ENCODE measurements around the gene SRSF5. TPM values are rescaled to one million over a fixed set of nuclear protein-coding genes. Genes with fewer than 3 reads are reported as not detected.
"Not testable (repeated sequence)": the region's sequence is repeated elsewhere in the genome, so short reads cannot be mapped to it uniquely, and the experiment has no call there.

SRSF5 gene
- 72.9 and 81.0 TPM in 2 replicates for total RNA-seq (2014; rRNA removed; shearing (Covaris generic))

DNA sequence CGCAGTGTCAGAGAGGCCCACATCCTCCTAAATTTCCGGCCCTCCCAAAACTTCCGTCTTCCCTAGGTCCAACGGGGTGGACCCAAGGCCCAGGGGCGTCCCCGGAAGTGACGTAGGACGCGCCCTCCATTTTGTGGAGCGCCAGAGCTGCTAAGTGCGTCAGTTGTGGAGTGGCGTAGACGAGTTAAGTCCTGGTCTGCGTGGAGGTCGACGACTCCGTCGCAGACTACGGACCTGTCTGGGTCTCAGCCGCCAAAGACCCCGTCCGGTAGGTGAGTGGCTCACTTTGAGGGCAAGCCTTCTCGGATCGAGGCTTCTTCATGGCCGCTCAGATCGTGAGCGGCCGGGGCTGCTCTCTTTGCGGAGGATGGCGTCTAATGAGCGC lies at the start of gene SRSF5:
TSS of gene SRSF5 (plus strand) at position 159 of the 385 bp plus-strand sequence. CDS start 1,015 bp downstream, outside the sequence.
- in situ Hi-C loops (cut with HindIII; ENCODE audit: low sequenced_read_pairs) = no loop called here

DNA sequence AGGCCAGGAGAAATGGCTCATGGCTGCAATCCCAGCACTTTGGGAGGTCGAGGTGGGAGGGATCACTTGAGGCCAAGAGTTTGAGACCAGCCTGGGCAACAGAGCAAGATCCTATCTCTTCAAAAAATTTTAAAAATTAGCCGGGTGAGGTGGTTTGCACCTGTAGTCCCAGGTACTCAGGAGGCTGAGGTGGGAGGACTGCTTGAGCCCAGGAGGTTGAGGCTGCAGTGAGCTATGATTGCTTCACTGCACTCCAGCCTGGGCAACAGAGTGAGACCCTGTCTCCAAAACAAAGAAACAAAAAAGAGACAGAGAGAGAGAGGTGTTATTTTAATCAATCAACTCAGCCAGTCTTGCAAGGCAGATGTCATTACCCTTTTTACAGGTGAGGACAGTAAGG lies 48.3 kb upstream of the SRSF5 start:
- in situ Hi-C loops (cut with HindIII; ENCODE audit: low sequenced_read_pairs); DNase-seq (ENCODE audit: low spot score): not testable (repeated sequence)

More for the DNA sequence above, at the start of gene SRSF5:
- peak; percentile 98 for DNase-seq (ENCODE audit: low spot score)

DNA sequence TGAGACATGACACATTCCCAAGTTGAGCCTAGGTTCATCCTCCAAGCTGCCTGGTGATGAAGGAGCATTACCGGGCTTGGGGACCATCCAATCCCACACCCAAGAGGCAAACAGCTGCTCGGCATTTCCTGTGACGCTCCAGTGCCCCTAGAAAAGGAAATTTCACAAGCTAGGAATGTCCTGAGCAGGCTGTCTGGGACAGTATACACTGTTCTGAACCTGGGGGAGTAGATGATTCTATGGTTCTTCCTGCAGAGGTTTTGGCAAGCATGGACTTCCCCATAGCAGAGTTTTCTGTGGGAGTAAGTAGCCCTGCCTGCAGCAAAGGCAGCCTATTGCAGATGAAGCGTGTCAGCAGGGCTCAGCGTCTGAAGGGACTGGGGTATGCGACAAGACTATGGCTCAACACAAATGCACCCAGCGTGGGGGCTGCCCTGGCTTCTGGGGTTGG lies 47.4 kb upstream of the SRSF5 start:
- peak; percentile 16 for DNase-seq (ENCODE audit: low spot score)
- in situ Hi-C loops (cut with HindIII; ENCODE audit: low sequenced_read_pairs) = no loop called here

DNA sequence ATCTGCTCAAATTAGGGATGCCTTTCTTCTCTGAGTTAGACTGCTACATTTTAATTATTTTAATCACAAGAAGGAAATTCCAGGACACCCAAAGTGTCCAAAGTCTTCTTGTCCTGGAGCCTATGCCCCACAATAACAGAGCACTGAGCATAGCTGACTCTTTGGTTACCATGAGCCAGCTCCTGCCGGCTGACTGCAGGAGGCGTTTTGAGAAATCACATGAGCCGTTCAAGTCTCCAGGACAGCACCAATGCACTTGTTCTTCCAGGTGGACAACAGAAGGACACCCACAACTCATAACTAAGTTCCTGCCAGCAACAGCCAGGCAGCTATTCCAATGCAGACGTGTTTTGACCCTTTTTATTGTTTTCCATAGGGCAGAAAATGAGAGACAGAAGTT lies 46.0 kb upstream of the SRSF5 start:
- in situ Hi-C loops (cut with HindIII; ENCODE audit: low sequenced_read_pairs) = no loop called here
- DNase-seq (ENCODE audit: low spot score) = peak; percentile 78

DNA sequence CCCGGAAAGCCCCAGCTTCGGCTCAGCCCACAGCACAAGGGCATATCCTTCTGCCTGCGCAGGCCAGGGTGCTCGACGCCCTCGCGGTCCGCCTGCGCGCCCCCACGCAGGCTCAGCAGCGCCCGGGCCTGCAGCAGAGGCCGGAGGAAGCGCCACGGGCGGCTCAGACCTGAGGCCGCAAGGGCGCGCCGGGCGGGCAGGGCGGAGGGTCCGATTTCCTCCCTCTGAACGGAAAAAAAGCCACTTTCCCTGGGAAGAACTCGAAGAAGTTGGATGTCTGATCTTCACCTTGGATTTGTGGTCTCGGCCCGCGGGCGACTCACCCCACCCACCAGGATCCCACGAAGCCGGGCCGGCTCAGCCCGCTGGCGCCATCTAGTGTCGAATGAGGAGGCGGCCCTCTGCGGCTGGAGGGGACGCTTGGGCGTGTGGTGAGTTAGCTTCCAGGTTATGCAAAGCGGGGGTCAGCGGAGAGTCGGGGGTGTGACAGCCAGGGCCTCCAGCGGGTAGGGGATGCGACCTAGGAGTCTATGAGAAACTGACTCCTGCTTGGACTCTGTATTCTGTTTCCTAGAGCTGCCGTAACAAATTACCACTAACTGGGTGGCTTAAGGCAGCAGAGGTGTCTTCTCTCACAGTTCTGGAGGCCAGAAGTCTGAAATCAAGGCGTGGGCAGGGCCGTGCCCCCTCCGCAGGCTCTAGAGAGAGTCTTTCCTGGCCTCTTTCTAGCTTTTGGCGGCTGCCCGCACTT lies 40.0 kb upstream of the SRSF5 start:
- in situ Hi-C loops (cut with HindIII; ENCODE audit: low sequenced_read_pairs) = no loop called here
- peak; percentile 84 for DNase-seq (ENCODE audit: low spot score)

DNA sequence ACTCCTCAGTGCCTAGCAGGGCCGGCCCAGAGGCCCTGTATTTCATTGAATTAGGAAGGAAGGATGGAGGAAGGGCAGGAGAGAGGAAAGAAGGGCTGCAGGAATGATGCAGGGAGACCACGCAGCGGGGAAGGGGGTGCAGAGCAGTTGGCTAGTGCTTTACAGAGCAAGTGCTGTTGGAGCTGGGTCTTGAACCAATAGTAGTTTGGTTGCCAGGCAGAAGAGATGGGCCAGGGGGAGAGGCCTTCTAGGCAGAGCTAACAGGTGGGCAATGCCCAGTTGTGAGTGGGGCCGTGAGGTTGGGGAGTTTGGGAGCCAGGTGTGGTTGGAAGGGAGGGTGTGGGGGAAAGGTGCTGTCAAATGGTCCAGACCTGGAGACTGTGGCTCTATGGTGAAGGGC lies 39.1 kb upstream of the SRSF5 start:
- DNase-seq (ENCODE audit: low spot score) = no peak
- in situ Hi-C loops (cut with HindIII; ENCODE audit: low sequenced_read_pairs) = no loop called here

DNA sequence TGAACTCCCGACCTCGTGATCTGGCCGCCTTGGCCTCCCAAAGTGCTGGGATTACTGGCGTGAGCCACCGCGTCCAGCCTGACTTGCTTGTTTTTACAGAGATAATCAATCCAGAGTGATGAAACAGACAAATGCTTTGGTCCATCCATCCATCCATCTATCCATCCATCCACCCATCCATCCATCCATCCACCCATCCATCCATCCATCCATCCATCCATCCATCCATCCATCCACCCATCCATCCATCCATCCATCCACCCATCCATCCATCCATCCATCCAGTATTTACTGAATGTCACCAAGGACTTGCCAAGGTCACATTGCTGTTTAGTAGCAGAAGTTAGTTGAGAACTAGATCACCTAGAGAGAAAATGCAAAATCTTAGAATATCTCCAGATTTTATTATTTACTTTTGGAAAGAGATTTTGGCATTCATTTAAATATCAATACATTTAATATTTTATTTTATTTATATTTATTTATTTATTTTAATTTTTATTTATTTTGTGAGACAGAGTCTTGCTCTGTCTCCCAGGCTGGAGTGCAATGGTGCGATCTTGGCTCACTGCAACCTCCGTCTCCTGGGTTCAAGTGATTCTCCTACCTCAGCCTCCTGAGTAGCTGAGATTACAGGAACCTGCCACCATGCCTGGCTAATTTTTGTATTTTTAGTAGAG lies 34.9 kb upstream of the SRSF5 start:
- DNase-seq (ENCODE audit: low spot score); in situ Hi-C loops (cut with HindIII; ENCODE audit: low sequenced_read_pairs): not testable (repeated sequence)

DNA sequence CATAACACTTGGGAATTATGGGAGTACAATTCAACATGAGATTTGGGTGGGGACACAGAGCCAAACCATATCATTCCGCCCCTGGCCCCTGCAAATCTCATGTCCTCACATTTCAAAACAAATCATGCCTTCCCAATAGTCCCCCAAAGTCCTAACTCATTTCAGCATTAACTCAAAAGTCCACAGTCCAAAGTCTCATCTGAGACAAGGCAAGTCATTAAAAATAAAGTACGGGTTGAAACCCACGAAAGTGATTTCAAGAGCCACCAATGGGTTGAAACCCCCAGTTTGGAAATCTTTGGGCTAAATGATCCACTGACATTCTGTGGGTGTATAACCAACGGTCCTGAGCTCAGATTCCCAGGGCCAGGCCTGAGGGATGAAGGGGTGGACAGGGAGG lies 30.5 kb upstream of the SRSF5 start:
- DNase-seq (ENCODE audit: low spot score); in situ Hi-C loops (cut with HindIII; ENCODE audit: low sequenced_read_pairs): not testable (repeated sequence)

DNA sequence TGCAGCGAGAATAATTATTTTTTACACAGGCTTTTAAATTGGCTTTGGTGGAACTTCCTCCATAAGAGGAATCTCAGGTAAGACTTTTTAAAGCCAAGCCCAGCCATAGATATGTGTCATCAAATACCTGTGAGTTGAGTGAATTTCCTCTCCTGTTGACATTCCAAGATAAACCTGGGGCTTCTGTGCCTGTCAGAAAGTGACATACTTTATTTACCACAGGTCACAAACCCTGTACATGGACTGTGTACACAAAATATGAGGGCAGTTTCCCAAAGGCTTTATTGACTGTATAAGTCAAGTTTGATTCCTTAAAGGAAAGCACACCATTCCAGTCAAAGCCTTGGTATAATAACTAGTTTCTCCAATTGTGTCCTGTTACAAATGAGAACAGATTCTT lies 25.9 kb upstream of the SRSF5 start:
- no peak for DNase-seq (ENCODE audit: low spot score)
- in situ Hi-C loops (cut with HindIII; ENCODE audit: low sequenced_read_pairs) = no loop called here

DNA sequence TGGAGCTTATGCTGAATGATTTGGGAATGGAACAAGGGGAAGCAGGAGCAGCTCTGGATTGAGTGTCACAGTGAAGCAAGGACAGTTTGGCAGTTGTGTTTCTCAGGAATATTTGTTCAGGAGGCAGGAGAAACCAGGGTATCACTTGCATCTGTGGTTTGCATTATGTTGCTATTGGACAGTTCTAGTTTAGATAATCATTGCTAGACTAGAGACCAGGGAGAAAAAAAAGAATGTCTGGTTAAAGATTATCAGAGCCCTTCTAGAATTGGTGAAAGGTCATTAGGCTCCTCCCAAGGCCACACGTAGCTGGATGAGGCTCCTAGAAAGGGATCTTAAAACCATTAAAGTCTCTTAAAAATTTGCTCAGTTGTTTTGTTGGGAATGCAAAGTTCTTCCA lies 17.0 kb upstream of the SRSF5 start:
- DNase-seq (ENCODE audit: low spot score) = no peak
- in situ Hi-C loops (cut with HindIII; ENCODE audit: low sequenced_read_pairs) = no loop called here

DNA sequence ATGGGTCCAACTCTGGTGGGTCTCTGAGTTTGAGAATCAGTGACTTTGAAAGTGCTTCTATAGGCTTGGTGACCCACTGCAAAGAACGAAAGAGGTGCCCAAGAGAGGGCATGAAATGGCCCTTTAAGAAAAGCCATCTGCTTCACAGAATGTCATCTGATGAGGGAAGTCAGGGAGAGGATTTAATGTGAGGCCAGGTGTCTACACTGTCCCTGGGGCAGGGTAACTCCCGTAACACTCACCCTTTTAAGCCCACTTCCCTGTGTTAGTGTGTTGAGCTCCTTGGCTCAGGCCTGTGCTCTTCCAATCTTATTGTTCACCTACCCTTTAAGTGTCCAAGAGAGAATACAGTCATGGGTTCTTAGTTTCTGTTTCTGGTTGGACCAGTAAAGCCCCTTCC lies 16.4 kb upstream of the SRSF5 start:
- in situ Hi-C loops (cut with HindIII; ENCODE audit: low sequenced_read_pairs) = no loop called here

DNA sequence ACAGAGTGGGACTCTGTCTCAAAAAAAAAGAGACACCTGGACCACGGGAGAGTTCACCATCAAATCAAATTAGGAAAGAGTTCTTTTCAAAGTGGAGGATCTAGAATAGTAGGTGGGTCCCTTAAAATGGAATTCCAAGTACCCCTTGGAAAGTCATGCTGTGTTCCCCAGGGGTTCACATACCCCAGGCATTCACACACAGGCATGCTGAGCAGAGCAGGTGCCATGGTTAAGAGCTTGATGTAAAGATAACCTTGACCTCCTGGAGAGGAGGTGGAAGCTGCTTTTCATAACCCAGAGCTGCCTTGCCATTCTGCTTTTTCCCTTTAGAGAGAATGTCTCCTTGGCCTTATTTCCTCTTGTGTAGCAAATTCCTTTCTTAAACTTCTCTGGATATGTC lies 14.2 kb upstream of the SRSF5 start:
- in situ Hi-C loops (cut with HindIII; ENCODE audit: low sequenced_read_pairs) = no loop called here
- DNase-seq (ENCODE audit: low spot score) = no peak

More for the DNA sequence above, 16.4 kb upstream of the SRSF5 start:
- no peak for DNase-seq (ENCODE audit: low spot score)

DNA sequence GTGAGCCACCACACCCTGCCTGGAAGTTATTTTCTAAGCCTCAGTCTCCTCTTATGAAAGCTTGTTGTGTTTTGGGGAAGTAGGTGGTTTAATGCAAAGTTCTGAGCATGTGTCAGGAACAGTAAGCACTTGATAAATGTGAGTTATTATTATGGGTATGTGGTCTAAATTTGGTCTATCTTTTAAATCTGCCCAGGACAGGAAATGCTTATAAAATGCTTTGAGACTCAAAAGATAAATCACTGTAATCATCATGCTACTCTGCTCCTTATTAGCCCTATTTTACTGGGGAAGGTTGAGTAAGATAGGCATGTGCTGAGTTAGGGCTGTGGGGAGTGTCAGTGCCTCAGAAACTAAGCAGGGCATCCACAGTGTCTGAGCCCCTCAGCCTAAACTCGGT lies 13.1 kb upstream of the SRSF5 start:
- in situ Hi-C loops (cut with HindIII; ENCODE audit: low sequenced_read_pairs) = no loop called here
- DNase-seq (ENCODE audit: low spot score) = no peak

DNA sequence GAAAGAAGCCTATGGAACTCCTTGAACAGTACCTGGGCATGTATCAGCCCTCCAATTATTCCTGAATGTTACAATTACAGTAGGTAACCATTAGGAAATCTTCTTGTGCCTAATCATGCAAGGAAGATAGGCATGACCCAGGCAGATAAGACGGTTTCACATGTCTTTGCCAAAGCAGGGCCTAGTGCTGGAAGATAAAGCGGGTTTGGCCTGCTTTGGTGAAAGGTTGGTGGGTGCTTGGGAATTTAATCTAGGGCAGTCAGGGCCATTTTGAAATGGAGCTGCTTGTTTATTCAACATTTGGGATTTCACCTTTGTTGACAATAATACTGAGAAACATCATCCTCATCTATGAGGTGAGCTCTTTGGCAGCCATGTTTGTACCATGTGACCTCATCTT lies 12.5 kb upstream of the SRSF5 start:
- in situ Hi-C loops (cut with HindIII; ENCODE audit: low sequenced_read_pairs) = no loop called here
- DNase-seq (ENCODE audit: low spot score) = no peak

DNA sequence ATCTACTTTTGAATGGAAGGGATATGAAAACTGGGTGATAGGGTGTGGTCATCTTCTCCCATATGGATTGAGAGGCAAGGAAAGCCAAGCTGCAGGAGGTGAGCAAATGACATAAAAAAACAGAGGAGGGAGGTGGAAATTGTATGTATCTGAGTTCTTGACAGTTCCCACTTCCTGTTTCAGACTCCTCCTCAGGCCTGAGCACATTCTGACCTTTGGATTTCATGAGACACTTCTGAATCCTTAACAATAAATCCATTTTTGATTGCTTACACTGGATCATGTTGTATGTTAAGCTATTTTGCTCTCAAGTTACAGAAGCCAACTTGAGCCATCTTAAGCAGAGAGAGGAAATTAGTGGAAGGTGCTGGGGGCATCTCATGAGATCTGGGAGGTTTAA lies 11.6 kb upstream of the SRSF5 start:
- no peak for DNase-seq (ENCODE audit: low spot score)
- in situ Hi-C loops (cut with HindIII; ENCODE audit: low sequenced_read_pairs) = no loop called here

DNA sequence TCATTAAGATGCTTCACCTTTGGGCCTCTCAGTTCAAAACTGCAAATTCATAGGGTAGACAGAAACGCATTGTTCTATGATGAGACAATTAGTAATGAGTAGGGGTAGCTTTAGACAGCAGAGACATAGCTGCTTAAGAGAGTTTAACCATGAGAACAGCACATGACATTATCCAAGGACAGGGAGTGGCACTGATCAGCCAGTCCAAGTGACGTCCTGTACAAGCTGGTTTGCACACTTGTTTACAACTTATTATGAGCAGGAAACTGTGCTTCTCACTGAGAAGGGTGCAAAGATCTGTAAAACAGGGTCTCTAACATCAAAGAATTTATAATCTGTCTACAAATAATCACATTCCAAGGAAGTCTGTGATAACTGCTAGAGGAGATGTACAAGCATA lies 11.2 kb upstream of the SRSF5 start:
- in situ Hi-C loops (cut with HindIII; ENCODE audit: low sequenced_read_pairs) = no loop called here
- DNase-seq (ENCODE audit: low spot score) = no peak

DNA sequence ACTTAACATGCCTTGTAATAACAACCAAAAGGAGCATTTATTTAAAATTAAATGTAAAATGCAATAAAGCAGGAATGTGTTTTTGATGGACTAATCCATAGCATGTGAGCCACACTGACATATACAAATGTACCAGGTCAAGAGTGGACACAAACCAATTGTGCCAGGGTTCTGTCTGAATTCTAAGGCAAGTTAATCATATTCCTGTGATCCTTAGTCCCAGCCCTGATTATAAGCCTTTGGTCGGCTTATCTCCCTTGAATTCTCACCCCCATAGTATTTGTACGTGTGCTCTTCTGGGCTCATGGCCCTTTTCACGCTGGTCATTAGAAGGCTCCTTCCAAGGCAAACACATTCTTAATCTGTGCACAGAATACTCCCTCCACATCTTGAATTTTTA lies 10.6 kb upstream of the SRSF5 start:
- no peak for DNase-seq (ENCODE audit: low spot score)
- in situ Hi-C loops (cut with HindIII; ENCODE audit: low sequenced_read_pairs) = no loop called here

DNA sequence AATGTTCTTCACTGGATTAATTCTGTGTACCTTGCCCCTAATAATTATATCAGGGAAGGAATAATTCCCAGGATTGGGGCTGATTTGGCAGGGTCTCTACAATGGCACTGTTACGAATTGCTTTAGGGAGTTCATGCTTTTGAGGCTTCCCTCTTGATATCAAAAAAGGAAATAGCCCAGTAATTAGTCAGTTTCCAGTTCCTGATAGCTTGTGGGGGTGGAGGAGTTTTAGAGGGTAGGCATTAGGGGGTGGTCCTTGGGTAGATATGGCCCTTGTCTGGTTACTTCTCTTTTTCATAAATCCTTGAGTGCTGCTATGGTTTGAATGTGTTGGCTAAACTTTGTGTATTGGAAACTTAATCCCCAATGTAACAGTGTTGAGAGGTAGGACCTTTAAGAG lies 6.1 kb upstream of the SRSF5 start:
- in situ Hi-C loops (cut with HindIII; ENCODE audit: low sequenced_read_pairs) = no loop called here
- DNase-seq (ENCODE audit: low spot score) = no peak

DNA sequence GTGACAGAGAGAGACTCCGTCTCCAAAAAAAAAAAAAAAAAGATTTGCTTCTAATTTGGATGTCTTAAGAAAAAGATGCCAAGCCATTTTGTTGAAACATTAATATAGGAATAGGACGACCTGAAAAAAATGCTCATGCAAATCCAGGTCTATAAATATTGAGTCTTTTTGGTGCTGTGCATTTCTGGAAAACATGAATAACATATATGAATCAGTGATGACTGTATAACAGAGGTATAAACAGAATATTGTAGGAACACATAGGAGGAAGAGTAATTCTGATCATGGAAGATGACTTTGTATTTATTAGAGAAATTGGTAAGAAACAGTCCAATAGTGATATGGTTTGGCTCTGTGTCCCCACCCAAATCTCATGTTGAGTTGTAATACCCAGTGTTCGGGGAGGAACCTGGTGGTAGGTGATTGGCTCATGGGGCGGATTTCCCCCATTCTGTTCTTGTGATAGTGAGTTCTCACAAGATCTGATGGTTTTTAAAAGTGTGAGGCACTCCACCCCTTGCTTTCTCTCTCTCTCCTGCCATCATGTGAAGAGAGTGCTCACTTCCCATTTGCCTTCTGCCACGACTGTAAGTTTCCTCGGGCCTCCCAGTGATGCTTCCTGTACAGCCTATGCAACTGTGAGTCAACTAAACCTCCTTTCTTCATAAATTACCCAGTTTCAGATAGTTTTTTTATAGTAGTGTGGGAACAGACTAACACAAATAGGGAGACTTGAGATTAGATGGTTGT lies 3.0 kb upstream of the SRSF5 start:
- DNase-seq (ENCODE audit: low spot score) = no peak
- in situ Hi-C loops (cut with HindIII; ENCODE audit: low sequenced_read_pairs) = no loop called here

DNA sequence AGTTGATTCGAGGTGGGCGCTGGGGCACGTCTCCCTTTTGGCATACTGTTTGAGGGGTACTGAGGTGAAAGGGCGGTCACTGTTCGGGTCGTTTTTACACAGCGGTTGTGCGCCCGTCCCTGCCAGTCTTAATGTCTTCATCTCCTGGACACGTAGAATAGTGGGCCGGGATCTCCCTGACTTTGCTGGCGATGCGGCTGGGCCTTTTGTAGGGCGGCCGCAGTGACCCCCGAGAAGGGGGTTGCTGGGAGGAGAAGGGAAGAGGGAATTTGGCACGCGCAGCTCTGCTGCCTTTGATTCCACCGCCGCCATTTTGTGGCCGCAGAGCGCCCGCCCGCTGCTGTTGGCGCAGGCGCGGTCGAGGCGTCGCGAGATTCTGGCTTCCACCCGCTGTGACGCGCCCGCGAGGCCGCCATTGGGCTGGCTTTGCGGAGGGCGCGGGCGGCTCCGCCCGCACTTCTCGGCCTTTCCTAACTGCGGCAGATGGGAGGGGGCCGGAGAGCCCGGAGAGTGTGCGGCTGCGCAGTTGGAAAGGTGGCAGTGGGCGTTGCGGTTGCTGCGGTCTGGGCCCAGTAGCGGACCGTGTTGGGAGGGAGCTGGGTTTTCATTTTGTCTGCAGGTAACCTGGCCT lies 542 bp downstream of the SRSF5 start:
- DNase-seq (ENCODE audit: low spot score) = peak; percentile 83
- in situ Hi-C loops (cut with HindIII; ENCODE audit: low sequenced_read_pairs) = no loop called here

Data from G401 (cell line).